DND-41 (cell line): ENCODE measurements around the gene KDELR3.

ENCODE experiments used
- EZH2 ChIP-seq: IDR thresholded peaks from 3 replicates; pipeline ENCODE4 v1.6.1; 2012; ENCODE audit warnings: borderline replicate concordance, low read depth, mild to moderate bottlenecking, moderate library complexity, low read length, inconsistent platforms; ENCODE audit not compliant: severe bottlenecking
- TF ChIP-seq, protein P1 (sequence below): IDR thresholded peaks from 2 replicates; pipeline ENCODE4 v1.5.1; 2012; ENCODE audit warnings: borderline replicate concordance, low read length, moderate library complexity, mild to moderate bottlenecking; ENCODE audit not compliant: poor library complexity, severe bottlenecking; ENCODE audit errors: extremely low read depth

DNA sequence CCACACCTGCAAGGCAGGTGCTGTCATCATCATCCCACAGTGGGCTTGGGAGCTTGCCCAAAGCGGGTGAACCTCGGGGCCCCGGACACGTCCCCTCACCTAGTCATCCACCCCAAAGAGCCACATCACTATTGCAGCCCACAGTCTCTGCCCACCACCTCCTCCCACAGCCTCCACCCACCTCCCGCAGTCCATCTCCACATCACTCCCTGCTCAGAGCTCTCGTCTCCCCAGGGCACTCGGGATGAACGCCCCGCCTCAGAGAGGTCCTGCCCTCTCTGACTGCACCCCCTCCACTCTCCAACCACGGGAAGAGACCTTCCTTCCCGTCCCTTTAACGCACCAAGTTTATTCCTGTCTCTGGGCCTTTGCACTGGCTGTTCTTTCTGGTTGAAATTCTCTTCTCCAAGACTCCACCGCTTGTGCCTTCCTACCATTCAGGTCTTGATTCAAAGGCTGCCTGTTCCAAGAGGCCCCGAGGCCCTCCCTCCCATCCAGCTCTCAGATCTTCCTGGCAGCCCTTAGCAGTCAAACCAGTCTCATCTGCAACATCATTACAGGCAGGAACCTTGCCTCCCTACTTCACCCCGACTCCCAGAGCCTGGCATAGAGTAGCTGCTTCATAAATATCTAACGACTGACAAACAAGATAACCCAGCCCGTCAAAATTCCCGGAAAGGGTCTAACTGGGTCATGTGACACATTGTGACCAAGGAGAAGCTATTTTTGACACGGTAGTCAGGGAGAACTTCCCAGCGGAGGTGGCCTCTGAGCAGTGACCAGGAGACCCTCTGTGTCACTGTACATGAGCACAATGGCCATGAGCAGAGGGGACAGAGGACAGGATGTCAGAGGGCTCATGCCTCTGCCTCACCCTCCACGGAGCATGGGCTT is 24.0 kb upstream of the KDELR3 start:
- TF ChIP-seq, protein P1, sequence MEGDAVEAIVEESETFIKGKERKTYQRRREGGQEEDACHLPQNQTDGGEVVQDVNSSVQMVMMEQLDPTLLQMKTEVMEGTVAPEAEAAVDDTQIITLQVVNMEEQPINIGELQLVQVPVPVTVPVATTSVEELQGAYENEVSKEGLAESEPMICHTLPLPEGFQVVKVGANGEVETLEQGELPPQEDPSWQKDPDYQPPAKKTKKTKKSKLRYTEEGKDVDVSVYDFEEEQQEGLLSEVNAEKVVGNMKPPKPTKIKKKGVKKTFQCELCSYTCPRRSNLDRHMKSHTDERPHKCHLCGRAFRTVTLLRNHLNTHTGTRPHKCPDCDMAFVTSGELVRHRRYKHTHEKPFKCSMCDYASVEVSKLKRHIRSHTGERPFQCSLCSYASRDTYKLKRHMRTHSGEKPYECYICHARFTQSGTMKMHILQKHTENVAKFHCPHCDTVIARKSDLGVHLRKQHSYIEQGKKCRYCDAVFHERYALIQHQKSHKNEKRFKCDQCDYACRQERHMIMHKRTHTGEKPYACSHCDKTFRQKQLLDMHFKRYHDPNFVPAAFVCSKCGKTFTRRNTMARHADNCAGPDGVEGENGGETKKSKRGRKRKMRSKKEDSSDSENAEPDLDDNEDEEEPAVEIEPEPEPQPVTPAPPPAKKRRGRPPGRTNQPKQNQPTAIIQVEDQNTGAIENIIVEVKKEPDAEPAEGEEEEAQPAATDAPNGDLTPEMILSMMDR, result no peak
- no peak for TF ChIP-seq EZH2
